NCI-H510A treated with DMSO at 0.1 percent for 48 hours (cell line): ENCODE data around the gene CHTF18.
"Not testable (repeated sequence)": the region's sequence is repeated elsewhere in the genome, so short reads cannot be mapped to it uniquely, and the experiment has no call there.

Experiments used
- DNase-seq: peaks from one replicate; lab custom pipeline; 2025; lab: John Stamatoyannopoulos, UW

CHTF18 gene

GRCh38 chr16:776298-776697 lies 12.1 kb upstream of the CHTF18 start:
- not testable (repeated sequence) for DNase-seq

GRCh38 chr16:776824-777223 lies 11.6 kb upstream of the CHTF18 start:
- no peak for DNase-seq

- DNase-seq, result no peak
These were observed 10.6 kb upstream of the CHTF18 start for GRCh38 chr16:777826-778225.

GRCh38 chr16:778447-778846 lies 10.0 kb upstream of the CHTF18 start:
- no peak for DNase-seq

GRCh38 chr16:778909-779527 lies 9.4 kb upstream of the CHTF18 start:
- no peak for DNase-seq

GRCh38 chr16:779561-779960 lies 8.9 kb upstream of the CHTF18 start:
- no peak for DNase-seq

- no peak for DNase-seq
These were observed 8.1 kb upstream of the CHTF18 start for GRCh38 chr16:780296-780695.

- no peak for DNase-seq
These were observed 6.9 kb upstream of the CHTF18 start for GRCh38 chr16:781346-782010.

- no peak for DNase-seq
These were observed 6.2 kb upstream of the CHTF18 start for GRCh38 chr16:782258-782657.

- DNase-seq, result no peak
These were observed 5.5 kb upstream of the CHTF18 start for GRCh38 chr16:782766-783403.

- no peak for DNase-seq
These were observed 4.8 kb upstream of the CHTF18 start for GRCh38 chr16:783404-784161.

GRCh38 chr16:784431-784830 lies 4.0 kb upstream of the CHTF18 start:
- DNase-seq, result no peak

- DNase-seq, result peak; percentile 18
These were observed 2.6 kb upstream of the CHTF18 start for GRCh38 chr16:785563-786535.

- DNase-seq, result no peak
These were observed 976 bp upstream of the CHTF18 start for GRCh38 chr16:787321-787966.

GRCh38 chr16:787978-788398 lies 432 bp upstream of the CHTF18 start, which contains the start of gene RPUSD1:
Gene RPUSD1, minus strand, starts transcription at chr16:788381. Its CDS starts 644 bp downstream, at chr16:787737.
- no peak for DNase-seq

GRCh38 chr16:789191-789850 lies 901 bp downstream of the CHTF18 start:
- DNase-seq, result no peak

GRCh38 chr16:790086-790485 lies 1.7 kb downstream of the CHTF18 start:
- DNase-seq, result no peak

GRCh38 chr16:791131-791530 lies 2.7 kb downstream of the CHTF18 start:
- DNase-seq, result no peak

GRCh38 chr16:792221-792995 lies 4.0 kb downstream of the CHTF18 start:
- DNase-seq, result no peak

GRCh38 chr16:793414-793813 lies 5.0 kb downstream of the CHTF18 start:
- DNase-seq, result no peak
